KMS-11 (cell line): Measurements from ENCODE around the gene NOP9.

Experiments
- H2AFZ ChIP-seq: fragments of 200-600 bp; sonication (generic); 2 replicates; pipeline ENCODE4 v1.6.1; 2016; ENCODE audit warnings: antibody characterized with exemption, mixed run types, low read depth
- H3K27ac ChIP-seq: fragments of 200-600 bp; sonication (generic); 2 replicates; pipeline ENCODE4 v1.6.1; 2016; ENCODE audit warnings: mild to moderate bottlenecking, mixed run types
- H3K27me3 ChIP-seq: fragments of 200-600 bp; sonication (generic); 2 replicates; pipeline ENCODE4 v1.6.1; 2017; ENCODE audit warnings: mild to moderate bottlenecking, low read depth, mixed run types, moderate library complexity; ENCODE audit not compliant: insufficient read depth
- H3K36me3 ChIP-seq: fragments of 200-600 bp; sonication (generic); 2 replicates; pipeline ENCODE4 v1.6.1; 2017; ENCODE audit warnings: mild to moderate bottlenecking, mixed run types; ENCODE audit not compliant: insufficient read depth
- H3K4me1 ChIP-seq: fragments of 200-600 bp; sonication (generic); 2 replicates; pipeline ENCODE4 v1.6.1; 2016; ENCODE audit warnings: mild to moderate bottlenecking, low read depth, mixed run types; ENCODE audit not compliant: poor library complexity, severe bottlenecking
- H3K4me2 ChIP-seq: fragments of 200-600 bp; sonication (generic); 2 replicates; pipeline ENCODE4 v1.7.0; 2016; ENCODE audit warnings: mild to moderate bottlenecking, mixed run types
- H3K4me3 ChIP-seq: fragments of 200-600 bp; sonication (generic); IDR thresholded peaks from 2 replicates; pipeline ENCODE4 v1.6.1; 2017; ENCODE audit warnings: low read depth, low read length, mixed read lengths; ENCODE audit not compliant: insufficient read depth
- H3K79me2 ChIP-seq: fragments of 200-600 bp; sonication (generic); 2 replicates; pipeline ENCODE4 v1.6.1; 2016; ENCODE audit warnings: low read depth, mixed run types; ENCODE audit not compliant: insufficient read depth
- H3K9ac ChIP-seq: fragments of 200-600 bp; sonication (generic); 2 replicates; pipeline ENCODE4 v1.6.1; 2016; ENCODE audit warnings: mild to moderate bottlenecking, mixed run types
- H4K20me1 ChIP-seq: fragments of 200-600 bp; sonication (generic); 2 replicates; pipeline ENCODE4 v1.6.1; 2016; ENCODE audit warnings: mild to moderate bottlenecking, mixed run types; ENCODE audit not compliant: insufficient read depth
- TF ChIP-seq, protein P1 (sequence below): fragments of 200-600 bp; sonication (generic); conservative IDR thresholded peaks from 2 replicates; pipeline ENCODE4 v1.6.1; 2017; ENCODE audit warnings: low read depth, mild to moderate bottlenecking, antibody characterized with exemption, low read length, moderate library complexity, mixed read lengths

Gene NOP9

DNA sequence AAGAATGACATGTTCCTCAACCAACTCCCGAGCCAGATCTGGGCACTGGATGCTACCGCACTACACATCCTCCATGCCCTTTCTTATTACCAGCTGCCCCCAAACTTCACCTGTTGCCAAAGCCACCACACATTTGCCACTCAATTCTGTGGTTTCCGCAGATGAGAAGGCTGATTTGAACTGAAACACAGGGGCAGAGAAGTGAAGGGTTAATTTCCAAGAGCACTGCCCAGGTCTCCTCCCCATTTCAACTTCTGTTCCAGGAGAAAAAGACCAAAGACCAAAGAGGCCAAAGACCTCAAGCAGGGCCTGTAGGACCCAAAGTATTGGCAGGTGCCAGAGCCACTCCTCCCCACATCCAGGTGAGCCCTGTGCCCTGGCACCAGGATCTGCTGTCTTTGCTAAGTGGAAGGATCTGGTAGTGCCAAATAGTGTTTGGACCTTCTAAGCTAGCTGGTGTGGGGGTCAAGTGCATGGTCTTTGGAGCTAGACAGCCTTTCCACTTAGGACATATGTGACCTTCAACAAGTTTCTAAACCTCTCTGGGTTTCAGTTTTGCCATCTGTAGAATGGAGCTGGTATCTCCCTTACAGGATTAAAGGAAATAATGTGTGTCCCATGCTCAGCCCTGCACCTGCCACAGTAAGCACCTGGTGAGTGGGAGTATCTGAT is 8.1 kb upstream of the NOP9 start:
- no peak overlapping the region for H3K4me2 ChIP-seq
- no peak overlapping the region for H3K27ac ChIP-seq
- peaks cover under 1% of the 10 kb centered on the region for H3K4me1 ChIP-seq
- H3K4me3 ChIP-seq = no peak overlapping the region
- no peaks in the 10 kb centered on the region for H3K36me3 ChIP-seq
- no peaks in the 10 kb centered on the region for H3K79me2 ChIP-seq
- TF ChIP-seq, protein P1, sequence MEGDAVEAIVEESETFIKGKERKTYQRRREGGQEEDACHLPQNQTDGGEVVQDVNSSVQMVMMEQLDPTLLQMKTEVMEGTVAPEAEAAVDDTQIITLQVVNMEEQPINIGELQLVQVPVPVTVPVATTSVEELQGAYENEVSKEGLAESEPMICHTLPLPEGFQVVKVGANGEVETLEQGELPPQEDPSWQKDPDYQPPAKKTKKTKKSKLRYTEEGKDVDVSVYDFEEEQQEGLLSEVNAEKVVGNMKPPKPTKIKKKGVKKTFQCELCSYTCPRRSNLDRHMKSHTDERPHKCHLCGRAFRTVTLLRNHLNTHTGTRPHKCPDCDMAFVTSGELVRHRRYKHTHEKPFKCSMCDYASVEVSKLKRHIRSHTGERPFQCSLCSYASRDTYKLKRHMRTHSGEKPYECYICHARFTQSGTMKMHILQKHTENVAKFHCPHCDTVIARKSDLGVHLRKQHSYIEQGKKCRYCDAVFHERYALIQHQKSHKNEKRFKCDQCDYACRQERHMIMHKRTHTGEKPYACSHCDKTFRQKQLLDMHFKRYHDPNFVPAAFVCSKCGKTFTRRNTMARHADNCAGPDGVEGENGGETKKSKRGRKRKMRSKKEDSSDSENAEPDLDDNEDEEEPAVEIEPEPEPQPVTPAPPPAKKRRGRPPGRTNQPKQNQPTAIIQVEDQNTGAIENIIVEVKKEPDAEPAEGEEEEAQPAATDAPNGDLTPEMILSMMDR = no peak
- H3K27me3 ChIP-seq = no peaks in the 10 kb centered on the region
- no peaks in the 10 kb centered on the region for H4K20me1 ChIP-seq
- no peak overlapping the region for H3K9ac ChIP-seq
- H2AFZ ChIP-seq = no peak overlapping the region

DNA sequence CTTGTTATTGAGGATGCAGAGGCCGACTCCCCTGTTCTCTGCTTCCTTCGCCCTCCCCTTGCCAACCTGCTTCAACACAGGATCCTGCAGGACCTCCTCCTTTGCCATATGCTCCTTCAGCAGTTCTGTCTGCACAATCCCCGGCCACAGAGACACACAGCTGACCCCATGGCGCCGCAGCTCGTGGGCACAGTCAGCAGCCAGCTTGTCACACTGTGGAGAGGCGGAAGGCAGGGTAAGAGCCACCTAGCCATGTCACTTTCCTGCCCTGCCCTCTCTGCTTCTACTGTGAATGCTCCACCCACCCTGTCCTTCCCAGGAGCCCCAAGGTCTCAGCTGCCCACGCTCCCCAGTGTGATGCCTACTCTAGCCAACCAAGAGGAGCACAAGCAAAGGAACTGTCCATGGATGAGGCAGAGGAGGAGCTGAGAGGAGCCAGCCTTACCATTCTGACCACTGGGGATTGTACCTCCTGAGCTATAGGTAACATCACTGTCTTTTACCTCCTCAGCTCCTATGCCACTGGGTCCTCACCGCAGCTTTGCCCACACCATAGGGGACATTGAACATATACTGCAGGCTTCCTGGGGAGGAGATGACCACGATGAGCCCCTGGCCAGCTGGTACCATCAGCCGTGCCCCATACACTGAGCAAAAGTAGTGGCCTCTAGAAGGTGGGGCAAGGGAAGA is 7.4 kb upstream of the NOP9 start:
- H3K4me2 ChIP-seq = no peak overlapping the region
- no peak overlapping the region for H3K4me3 ChIP-seq
- no peak overlapping the region for H3K9ac ChIP-seq
- H3K79me2 ChIP-seq = no peaks in the 10 kb centered on the region
- no peaks in the 10 kb centered on the region for H4K20me1 ChIP-seq
- H3K36me3 ChIP-seq = no peaks in the 10 kb centered on the region
- no peaks in the 10 kb centered on the region for H3K27me3 ChIP-seq
- no peak overlapping the region for H2AFZ ChIP-seq
- TF ChIP-seq, protein P1 = no peak
- peaks cover 7% of the 10 kb centered on the region for H3K4me1 ChIP-seq
- no peak overlapping the region for H3K27ac ChIP-seq

DNA sequence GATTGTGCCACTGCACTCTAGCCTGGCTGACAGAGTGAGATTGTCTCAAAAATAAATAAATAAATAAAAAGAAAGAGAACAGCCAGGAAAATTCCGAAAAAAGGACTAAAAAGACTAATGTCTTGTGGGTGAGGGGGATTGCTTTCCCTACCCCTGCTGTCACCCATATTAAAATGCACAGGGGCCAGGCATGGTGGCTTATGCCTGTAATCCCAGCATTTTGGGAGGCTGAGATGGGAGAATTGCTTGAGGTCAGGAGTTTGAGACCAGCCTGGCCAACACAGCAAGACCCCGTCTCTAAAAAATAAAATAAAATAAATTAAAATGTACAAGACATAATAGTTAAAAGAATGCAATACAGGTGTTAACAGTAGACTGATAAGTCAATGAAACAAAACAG is 6.1 kb upstream of the NOP9 start:
- Histone ChIP-seq H3K4me2 (no peak overlapping the region), H4K20me1 (no peaks in the 10 kb centered on the region), H2AFZ (no peak overlapping the region), H3K27ac (no peak overlapping the region), H3K79me2 (no peaks in the 10 kb centered on the region), H3K27me3 (no peaks in the 10 kb centered on the region), H3K9ac (no peak overlapping the region), H3K4me1 (peaks cover 9% of the 10 kb centered on the region), H3K36me3 (no peaks in the 10 kb centered on the region), H3K4me3 (no peak overlapping the region)
- TF ChIP-seq, protein P1 = no peak

DNA sequence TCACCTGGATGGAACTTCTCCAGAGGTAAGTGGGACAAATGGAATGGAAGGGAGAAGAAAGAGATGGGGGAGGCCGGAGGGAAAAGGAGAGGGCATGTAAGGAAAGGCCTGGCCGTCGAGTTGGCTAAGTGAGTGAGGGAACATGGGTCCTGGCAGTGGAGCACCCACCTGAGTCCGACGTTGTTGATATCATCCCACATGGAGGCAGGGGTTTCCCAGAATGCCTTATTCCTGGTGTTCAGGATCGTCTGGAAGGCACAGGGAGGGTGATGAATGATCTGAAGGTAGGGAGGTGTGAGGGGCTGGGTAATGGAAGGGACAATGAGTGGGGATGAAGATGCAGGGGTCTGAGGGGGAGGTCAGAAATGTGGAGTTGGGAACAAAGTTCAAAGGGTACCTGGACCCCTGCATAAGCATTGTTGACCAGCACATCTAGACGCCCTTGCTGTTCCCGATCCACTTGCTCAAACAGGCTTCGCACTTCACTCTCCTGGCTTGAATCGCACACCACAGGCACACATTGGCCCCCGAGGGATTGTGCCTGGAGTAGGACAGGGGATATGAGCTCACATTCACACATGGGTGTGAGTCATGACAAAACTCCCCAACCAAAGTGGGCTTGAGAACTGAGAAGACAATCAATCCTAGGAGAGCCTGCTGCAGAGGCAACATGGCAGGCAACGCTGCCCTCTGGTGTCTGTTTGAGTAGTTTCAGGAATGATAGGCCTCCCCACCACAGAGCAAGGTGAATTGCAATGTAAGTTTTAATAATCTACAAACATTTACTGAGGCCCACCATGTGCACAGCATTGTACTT is 3.1 kb upstream of the NOP9 start:
- Histone ChIP-seq H4K20me1 (no peaks in the 10 kb centered on the region), H3K27ac (no peak overlapping the region), H3K4me2 (no peak overlapping the region)

More for the DNA sequence above, 3.1 kb upstream of the NOP9 start:
- Histone ChIP-seq H3K9ac (no peak overlapping the region), H2AFZ (no peak overlapping the region), H3K79me2 (peaks cover 12% of the 10 kb centered on the region; the same call in 1 of the 2 replicates), H3K4me1 (peaks cover 14% of the 10 kb centered on the region), H3K27me3 (no peaks in the 10 kb centered on the region), H3K4me3 (no peak overlapping the region), H3K36me3 (no peaks in the 10 kb centered on the region)
- TF ChIP-seq, protein P1 = peak; percentile 61
